HG03460 (cell line): ENCODE results near the gene PDE4B.
"Not testable (repeated sequence)": the region's sequence is repeated elsewhere in the genome, so short reads cannot be mapped to it uniquely, and the experiment has no call there.

Experiments used
- ATAC-seq: cut with Tn5 transposase; IDR thresholded peaks from one replicate; pipeline ENCODE4 v1.9.1; 2021; ENCODE audit not compliant: unreplicated experiment

PDE4B gene

DNA sequence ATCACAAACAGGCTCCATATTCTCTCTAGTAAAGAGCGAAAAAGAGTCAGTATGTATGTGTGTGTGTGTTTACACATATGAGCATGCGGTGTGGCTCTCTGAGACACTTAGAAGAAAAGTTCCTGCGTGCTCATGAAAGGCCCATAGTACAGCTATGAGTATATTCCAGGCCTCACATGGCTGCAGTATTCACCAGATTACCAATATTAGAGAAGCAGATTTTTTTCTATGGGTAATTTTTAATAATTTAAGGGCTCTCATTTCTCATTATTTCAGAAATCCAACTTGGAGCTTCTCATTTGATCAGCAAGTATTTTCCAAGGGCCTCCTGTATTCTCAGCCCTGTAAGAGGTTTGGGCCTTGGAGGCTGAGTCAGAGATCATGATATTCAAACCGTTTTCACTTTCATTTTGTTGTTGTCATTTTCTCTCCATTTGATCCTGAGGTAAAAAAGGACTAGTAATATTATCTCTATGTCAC lies 508.3 kb downstream of the PDE4B start:
- ATAC-seq = peak; percentile 76

- no peak for ATAC-seq
These were observed 509.6 kb downstream of the PDE4B start for GRCh38 chr1:66302184-66302742.

DNA sequence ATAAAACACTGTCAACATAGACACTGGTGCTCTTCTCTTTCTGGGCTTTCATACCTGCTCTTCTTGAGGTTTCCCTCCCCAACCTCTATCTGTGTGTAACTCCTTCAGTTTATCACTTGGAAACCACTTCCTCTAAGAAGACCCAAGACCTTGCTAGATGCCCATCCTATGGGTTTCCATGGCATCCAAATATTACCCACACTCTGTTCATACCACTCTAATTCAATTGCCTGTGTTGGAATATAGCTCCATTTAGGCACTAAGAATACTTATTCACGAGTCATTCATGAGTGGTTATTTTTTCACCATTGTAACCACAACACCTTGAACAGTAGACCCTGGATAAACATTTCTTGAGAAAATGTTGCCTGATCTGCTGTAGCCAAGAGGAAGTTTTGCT lies 510.1 kb downstream of the PDE4B start:
- ATAC-seq = no peak

DNA sequence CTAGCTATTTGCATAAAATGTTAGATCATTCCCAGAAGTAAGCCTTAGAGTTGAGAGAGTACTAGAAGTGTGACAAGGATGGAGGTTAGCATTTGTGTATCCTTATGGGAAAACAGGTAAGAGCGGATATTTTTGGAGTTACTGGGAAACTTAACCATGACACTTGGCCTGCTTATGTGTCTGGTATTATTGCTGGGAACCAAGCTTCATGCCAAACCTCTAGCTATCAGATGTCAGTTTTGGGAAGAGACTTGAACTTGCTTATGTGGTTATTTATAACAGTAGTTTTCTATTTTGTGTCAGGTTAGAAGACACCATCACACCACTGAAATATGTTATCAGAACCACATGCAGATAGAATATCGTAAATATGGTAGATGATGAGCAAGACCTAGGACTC lies 511.0 kb downstream of the PDE4B start:
- ATAC-seq = no peak

DNA sequence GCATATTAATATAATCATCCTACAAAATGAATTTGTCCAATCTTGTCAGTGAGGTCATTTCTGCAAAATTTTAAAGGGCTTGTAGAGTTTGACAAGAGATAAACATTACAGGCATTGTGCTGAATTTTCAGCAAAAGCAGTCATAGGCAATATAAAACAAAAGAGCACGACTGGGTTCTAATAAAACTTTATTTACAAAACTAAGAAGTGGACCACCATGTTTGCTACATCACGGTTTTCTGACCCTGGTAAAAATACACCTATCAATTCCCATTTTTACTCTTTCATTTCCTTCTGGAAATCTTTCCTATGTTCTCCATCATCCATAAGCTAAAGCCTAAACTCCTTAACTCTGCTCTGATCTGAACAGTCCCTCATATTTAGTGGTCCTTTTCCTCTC lies 511.4 kb downstream of the PDE4B start:
- no peak for ATAC-seq

DNA sequence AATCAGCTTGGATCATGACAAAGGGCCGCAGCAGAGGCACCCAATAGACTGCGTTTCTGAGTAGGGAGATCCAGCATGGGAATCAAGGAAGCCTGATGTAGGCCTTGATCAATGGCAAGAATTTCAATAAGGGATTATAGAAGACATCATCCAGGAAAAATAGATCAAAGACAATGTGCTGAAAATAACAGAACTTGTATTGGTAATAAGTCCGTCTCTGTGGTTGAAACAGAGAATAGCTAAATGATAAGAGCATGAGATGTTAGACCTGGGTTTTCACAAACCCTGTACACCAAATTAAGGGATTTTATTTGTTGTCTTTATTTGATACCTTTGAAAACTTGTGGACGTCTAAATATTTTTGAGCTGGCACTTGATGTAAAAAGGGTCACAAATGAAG lies 513.2 kb downstream of the PDE4B start:
- ATAC-seq = no peak

DNA sequence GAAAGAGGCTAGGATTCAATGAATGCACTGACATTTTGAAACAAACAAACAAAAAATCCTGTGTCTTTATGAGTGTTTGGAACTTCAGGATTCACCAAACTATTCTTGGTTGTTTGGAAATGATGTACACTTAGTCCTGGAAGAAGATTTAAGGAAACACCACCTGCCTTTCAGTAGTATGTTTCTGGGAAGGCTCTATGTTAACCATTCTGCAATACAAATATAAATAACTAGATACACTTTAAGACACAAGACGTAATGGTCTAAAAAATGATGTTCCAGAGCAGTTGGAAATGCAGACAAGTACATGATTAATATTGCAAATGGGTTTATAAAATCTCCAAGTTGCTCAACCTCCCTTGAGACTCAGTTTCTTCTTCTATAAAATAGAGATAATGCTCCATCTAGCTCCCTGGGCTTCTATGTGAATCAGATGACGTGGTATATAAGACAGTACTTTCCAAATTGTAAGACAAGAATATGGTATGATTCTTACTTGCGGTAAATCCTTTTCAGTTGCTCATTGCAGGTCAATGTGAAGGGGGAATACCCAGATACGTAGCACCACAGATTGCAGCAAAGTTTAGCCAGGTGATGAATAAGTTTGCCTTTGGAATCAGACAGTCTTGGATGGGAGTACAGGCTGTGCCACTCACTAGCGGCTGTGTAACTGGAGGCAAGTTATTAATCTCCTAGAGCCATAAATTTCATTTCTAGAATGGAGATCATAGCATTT lies 516.5 kb downstream of the PDE4B start:
- no peak for ATAC-seq

DNA sequence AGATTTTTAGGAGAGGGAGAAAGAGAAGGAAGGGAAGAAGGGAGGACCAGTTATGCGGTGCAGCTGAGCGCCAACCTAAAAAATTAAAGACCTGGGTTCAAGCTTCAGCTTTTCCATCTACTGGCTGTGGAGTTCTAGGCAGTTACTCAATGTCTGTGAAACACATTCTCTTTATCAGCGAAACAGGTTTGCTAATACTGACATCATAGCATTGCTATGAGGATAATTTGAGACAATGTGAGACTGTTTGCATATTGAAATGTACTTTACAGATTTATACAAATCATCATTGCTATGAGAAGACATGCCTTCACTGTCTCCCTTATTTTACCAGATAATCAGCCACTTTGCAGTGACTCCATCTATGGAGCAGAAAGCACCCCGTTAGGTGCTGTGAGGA lies 518.4 kb downstream of the PDE4B start:
- no peak for ATAC-seq

GRCh38 chr1:66311628-66312027 lies 518.9 kb downstream of the PDE4B start:
- ATAC-seq = no peak

- ATAC-seq = no peak
These were observed 519.7 kb downstream of the PDE4B start for GRCh38 chr1:66312271-66312990.

DNA sequence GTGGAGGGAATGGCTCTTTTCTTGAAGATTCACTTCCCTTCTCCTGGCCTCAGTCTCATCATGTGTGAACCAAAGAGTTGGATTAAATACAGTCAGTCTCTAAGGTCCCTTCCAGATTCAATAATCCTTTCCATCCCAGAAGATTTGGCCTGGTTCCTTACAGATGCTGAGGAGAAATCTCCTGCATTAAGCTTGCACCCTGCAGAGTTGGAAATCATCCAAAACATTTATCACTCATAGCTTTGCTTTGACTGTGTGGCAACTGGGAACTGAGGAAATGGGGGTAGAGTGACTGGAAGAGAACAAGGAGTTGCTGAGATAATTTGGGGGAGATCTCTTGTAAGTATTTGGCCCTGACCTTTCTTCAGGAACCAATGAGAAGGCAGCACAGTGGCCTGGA lies 520.7 kb downstream of the PDE4B start:
- no peak for ATAC-seq

DNA sequence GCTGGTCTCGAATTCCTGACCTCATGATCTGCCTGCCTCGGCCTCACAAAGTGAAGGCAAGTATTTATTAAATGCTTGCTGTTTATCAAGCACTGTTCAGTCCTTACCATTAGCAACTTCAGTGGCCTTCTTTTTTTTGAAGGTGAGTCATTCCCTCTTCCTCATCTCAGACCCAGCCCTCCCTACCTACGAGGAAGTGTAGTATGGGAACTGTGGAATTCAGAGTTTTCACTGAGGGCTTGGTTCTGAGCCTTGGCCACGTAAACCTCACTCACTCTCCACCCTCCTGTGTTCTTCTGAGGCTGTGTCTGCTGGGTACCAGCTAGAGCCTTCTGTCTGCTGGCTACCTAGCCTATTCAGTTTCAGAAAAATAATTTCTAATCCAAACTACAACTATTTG lies 523.0 kb downstream of the PDE4B start:
- ATAC-seq = no peak

DNA sequence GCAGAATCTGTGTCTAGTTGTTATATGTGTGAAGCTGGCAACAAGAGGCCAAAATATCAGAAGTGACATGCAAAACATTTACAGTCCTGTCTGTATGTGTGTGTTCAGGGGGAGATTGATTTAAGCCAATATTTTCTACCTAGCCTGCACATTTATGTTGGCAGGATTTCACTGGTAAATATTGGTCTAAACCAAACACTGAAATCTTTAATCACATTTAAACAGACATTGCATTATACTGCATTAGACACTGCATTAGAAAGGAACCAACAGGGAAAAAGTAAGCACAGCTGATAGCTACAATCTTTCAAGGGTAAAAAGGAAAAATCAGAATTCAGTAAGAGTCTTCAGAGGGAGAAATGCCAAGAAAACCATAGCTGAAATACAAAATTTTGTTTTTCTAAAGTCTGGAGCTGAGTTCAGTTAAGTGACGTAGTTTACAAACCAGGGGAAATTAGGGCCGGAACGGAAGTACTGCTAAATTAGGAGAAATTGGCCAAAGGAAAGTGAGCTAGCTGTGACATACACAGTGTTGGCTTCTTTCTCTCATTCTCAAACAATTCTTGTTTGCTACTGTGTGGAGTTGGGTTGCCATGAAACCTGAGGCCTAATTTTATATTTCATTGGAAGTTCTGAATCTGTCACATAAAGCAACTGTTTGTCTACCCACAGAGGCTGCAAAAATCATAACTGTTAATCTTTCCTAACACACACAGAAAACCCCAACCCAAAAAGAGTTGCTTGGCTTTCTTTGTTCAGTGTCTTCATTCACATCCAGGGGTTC lies 524.0 kb downstream of the PDE4B start:
- ATAC-seq = no peak

GRCh38 chr1:66317248-66317515 lies 524.5 kb downstream of the PDE4B start:
- no peak for ATAC-seq

GRCh38 chr1:66320231-66320630 lies 527.5 kb downstream of the PDE4B start:
- no peak for ATAC-seq

DNA sequence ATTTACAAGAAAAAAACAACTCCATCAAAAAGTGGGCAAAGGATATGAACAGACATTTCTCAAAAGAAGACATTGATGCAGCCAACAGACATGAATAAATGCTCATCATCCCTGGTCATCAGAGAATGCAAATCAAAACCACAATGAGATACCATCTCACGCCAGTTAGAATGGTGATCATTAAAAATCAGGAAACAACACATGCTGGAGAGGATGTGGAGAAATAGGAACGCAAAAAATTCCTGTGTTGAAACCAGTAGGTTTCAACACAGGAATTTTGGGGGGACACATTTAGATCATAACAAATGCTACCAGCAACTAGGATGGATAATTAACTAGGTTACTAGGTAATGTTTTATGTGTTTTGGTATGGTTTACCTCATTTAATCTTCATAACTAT lies 529.8 kb downstream of the PDE4B start:
- not testable (repeated sequence) for ATAC-seq

GRCh38 chr1:66323958-66324625 lies 531.4 kb downstream of the PDE4B start:
- ATAC-seq = no peak

DNA sequence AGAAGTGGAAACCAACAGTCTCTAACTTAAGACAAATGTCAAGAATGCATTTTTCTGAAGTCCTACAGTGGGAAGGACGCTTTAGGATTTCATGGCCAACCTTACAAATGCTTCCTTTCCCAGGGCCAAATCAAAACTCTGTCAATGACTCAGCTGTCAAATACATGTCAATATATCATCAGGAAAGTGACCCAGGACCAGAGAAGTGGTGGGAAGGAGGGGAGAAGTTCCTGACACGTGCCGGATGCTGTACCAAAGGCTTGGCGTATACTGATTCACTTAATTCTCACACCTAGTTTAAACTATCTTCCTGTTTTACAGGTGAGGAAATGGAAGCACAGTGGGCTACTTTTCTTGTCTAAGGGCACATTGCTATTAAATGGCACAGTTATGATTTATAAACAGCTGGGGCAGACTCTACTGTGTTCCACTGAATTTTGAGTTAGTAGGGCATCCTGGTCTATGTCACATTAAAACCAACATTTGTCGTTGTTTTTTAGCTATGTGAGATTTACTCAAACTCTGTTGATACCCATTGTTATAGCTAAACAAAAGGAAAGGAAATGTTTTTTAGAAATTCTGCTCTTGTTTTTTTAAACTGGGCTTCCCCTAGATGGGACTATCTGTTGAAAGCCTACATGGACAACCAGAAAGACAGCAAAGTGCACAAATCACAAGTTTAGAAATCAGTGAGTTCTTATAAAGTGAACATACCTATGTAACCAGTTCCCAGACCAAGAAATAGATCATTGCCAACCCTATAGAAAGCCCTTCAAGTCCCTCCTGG lies 533.1 kb downstream of the PDE4B start:
- ATAC-seq = no peak

DNA sequence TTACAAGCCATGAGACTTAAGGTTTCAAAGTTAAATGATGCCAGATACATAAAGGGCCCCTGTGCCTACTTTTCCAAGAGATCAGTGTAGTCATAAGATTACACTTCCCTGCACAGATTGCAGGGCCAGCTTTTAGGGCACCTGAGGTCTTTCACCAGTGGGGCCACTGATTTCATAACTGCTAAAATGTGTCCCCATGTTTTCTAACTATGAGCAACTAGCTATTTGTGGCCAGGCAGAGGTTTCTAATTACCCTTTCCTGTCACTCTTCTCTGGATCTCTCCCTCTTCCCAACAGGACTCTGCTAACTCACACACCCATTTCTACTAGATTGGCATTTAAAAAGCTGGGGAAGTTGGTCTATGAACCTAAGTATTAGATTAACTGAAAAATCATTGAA lies 534.2 kb downstream of the PDE4B start:
- no peak for ATAC-seq

DNA sequence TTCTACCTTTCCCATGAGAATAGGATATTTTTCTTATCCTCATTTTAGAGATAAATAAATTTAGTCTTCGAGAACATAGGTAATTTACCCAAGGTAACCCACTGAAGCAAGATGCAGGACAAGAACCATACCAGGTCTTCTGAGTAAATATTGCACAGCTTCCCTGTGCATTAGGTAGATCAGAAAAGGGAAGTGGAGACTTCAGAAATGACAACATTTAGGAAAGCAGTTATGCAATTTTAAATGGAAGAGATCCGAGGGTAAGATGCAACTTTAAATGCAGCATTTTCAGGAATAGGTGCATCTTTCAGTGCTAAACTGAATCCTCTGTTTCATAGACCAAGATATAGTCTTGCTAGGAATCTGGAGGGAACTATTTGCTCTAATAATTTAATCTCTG lies 534.9 kb downstream of the PDE4B start:
- ATAC-seq = peak; percentile 31
